HG03571 (cell line): ENCODE results near the gene NLRC3.
"Not testable (repeated sequence)": the region's sequence is repeated elsewhere in the genome, so short reads cannot be mapped to it uniquely, and the experiment has no call there.

Experiments
- ATAC-seq: cut with Tn5 transposase; IDR thresholded peaks from one replicate; pipeline ENCODE4 v1.9.1; 2021; ENCODE audit not compliant: unreplicated experiment

The NLRC3 gene

GRCh38 chr16:3519581-3519980 is 57.6 kb downstream of the NLRC3 start:
- no peak for ATAC-seq

- ATAC-seq = no peak
These were observed 58.2 kb downstream of the NLRC3 start for GRCh38 chr16:3518986-3519348.

GRCh38 chr16:3518292-3518985 is 58.8 kb downstream of the NLRC3 start:
- no peak for ATAC-seq

- no peak for ATAC-seq
These were observed 61.3 kb downstream of the NLRC3 start for GRCh38 chr16:3515897-3516296.

- ATAC-seq = no peak
These were observed 62.6 kb downstream of the NLRC3 start for GRCh38 chr16:3514621-3515020.

GRCh38 chr16:3513892-3514583 is 63.2 kb downstream of the NLRC3 start:
- no peak for ATAC-seq

GRCh38 chr16:3511286-3512180 is 65.7 kb downstream of the NLRC3 start:
- ATAC-seq = no peak

GRCh38 chr16:3510416-3510815 is 66.8 kb downstream of the NLRC3 start:
- no peak for ATAC-seq

- no peak for ATAC-seq
These were observed 67.7 kb downstream of the NLRC3 start for GRCh38 chr16:3509470-3509928.

GRCh38 chr16:3508736-3509135 is 68.5 kb downstream of the NLRC3 start:
- ATAC-seq = no peak

- ATAC-seq = no peak
These were observed 73.7 kb downstream of the NLRC3 start for GRCh38 chr16:3503523-3503922.

- ATAC-seq = no peak
These were observed 75.3 kb downstream of the NLRC3 start for GRCh38 chr16:3501783-3502400.

GRCh38 chr16:3501412-3501761 is 75.8 kb downstream of the NLRC3 start:
- ATAC-seq = not testable (repeated sequence)

- ATAC-seq = no peak
These were observed 78.2 kb downstream of the NLRC3 start for GRCh38 chr16:3498988-3499387.

- no peak for ATAC-seq
These were observed 79.4 kb downstream of the NLRC3 start for GRCh38 chr16:3497771-3498170.

- no peak for ATAC-seq
These were observed 80.8 kb downstream of the NLRC3 start for GRCh38 chr16:3496386-3496785.

GRCh38 chr16:3495176-3495575 is 82.0 kb downstream of the NLRC3 start, which contains the start of gene C16orf90:
Gene C16orf90 (minus strand): TSS chr16:3495489. CDS start chr16:3495421, 68 bp downstream.
- no peak for ATAC-seq

GRCh38 chr16:3494386-3494973 is 82.7 kb downstream of the NLRC3 start:
- ATAC-seq = no peak

- ATAC-seq = no peak
These were observed 84.8 kb downstream of the NLRC3 start for GRCh38 chr16:3492356-3492755.

- no peak for ATAC-seq
These were observed 86.1 kb downstream of the NLRC3 start for GRCh38 chr16:3490911-3491629.
